Trophoblast cell (in vitro differentiated cells and primary cell): ENCODE data around the gene CEP131.

ENCODE experiments used
- DNase-seq, 2 donors: peaks; one replicate each; pipeline ENCODE4 v3.0.0-alpha.2; 2016
- H2AFZ ChIP-seq: 2 replicates; pipeline ENCODE4 v1.6.1; 2013; ENCODE audit warnings: low read length, moderate library complexity, mild to moderate bottlenecking; ENCODE audit not compliant: insufficient read depth, poor library complexity
- H2AK5ac ChIP-seq: 2 replicates; pipeline ENCODE4 v1.6.1; 2013; ENCODE audit warnings: mild to moderate bottlenecking, low read length
- H2BK120ac ChIP-seq: 2 replicates; pipeline ENCODE4 v1.6.1; 2013; ENCODE audit warnings: low read length, mild to moderate bottlenecking, moderate library complexity; ENCODE audit not compliant: insufficient read depth, poor library complexity
- H2BK12ac ChIP-seq: 2 replicates; pipeline ENCODE4 v1.6.1; 2013; ENCODE audit warnings: mild to moderate bottlenecking, low read length, moderate library complexity
- H2BK5ac ChIP-seq: 2 replicates; pipeline ENCODE4 v1.6.1; 2013; ENCODE audit warnings: low read length, low read depth, moderate library complexity, mild to moderate bottlenecking; ENCODE audit not compliant: poor library complexity
- H3K14ac ChIP-seq: 2 replicates; pipeline ENCODE4 v1.6.1; 2013; ENCODE audit warnings: mild to moderate bottlenecking, low read length
- H3K18ac ChIP-seq: 2 replicates; pipeline ENCODE4 v1.6.1; 2013; ENCODE audit warnings: mild to moderate bottlenecking, low read length
- H3K23ac ChIP-seq: 2 replicates; pipeline ENCODE4 v1.6.1; 2013; ENCODE audit warnings: low read length
- H3K27ac ChIP-seq: 2 replicates; pipeline ENCODE4 v1.5.1; 2013; ENCODE audit warnings: low read depth, mild to moderate bottlenecking, inconsistent platforms, low read length, moderate library complexity
- H3K27me3 ChIP-seq: 2 replicates; pipeline ENCODE4 v1.6.1; 2013; ENCODE audit warnings: inconsistent platforms, mild to moderate bottlenecking, low read length, moderate library complexity; ENCODE audit not compliant: insufficient read depth
- H3K36me3 ChIP-seq, 2 experiments: 1 replicate in 1 of 2; 2 replicates in 1 of 2; pipeline ENCODE4 v1.6.1; 2013; ENCODE audit warnings: low read length in 2 of 2, mild to moderate bottlenecking in 2 of 2, moderate library complexity in 1 of 2; ENCODE audit not compliant: insufficient read depth in 2 of 2, control insufficient read depth in 1 of 2
- H3K4ac ChIP-seq: 2 replicates; pipeline ENCODE4 v1.6.1; 2013; ENCODE audit warnings: low read depth, mild to moderate bottlenecking, low read length, moderate library complexity
- H3K4me1 ChIP-seq, 2 experiments: 1 replicate in 1 of 2; 2 replicates in 1 of 2; pipeline ENCODE4 v1.6.1; 2013; ENCODE audit warnings: low read length in 2 of 2, mild to moderate bottlenecking in 2 of 2, moderate library complexity in 1 of 2; ENCODE audit not compliant: insufficient read depth in 2 of 2, control insufficient read depth in 1 of 2
- H3K4me2 ChIP-seq: 2 replicates; pipeline ENCODE4 v1.6.1; 2013; ENCODE audit warnings: inconsistent platforms, mild to moderate bottlenecking, low read length, moderate library complexity
- H3K4me3 ChIP-seq: 2 replicates; pipeline ENCODE4 v1.5.1; 2013; ENCODE audit warnings: mild to moderate bottlenecking, low read depth, low read length, inconsistent platforms
- H3K79me1 ChIP-seq: one replicate; pipeline ENCODE4 v1.6.1; 2013; ENCODE audit warnings: low read length
- H3K79me2 ChIP-seq: 2 replicates; pipeline ENCODE4 v1.6.1; 2013; ENCODE audit warnings: low read length, mild to moderate bottlenecking; ENCODE audit not compliant: control insufficient read depth, insufficient read depth, poor library complexity
- H3K9ac ChIP-seq: 2 replicates; pipeline ENCODE4 v1.6.1; 2013; ENCODE audit warnings: mild to moderate bottlenecking, low read length
- H3K9me3 ChIP-seq: 2 replicates; pipeline ENCODE4 v1.6.1; 2013; ENCODE audit warnings: low read depth, mild to moderate bottlenecking, control low read depth, inconsistent platforms, low read length; ENCODE audit not compliant: insufficient read depth
- H4K12ac ChIP-seq: 2 replicates; pipeline ENCODE4 v1.6.1; 2013; ENCODE audit warnings: low read depth, mild to moderate bottlenecking, low read length, moderate library complexity
- H4K8ac ChIP-seq: 2 replicates; pipeline ENCODE4 v1.6.1; 2013; ENCODE audit warnings: low read depth, mild to moderate bottlenecking, low read length, moderate library complexity
- H4K91ac ChIP-seq: one replicate; pipeline ENCODE4 v1.6.1; 2013; ENCODE audit warnings: low read depth, mild to moderate bottlenecking, low read length, moderate library complexity
- WGBS: extraction: QIAGEN DNeasy Blood & Tissue Kit; methylation state at CpG from one replicate; pipeline ENCODE4 v1.1.7; 2013; ENCODE audit warnings: missing lambda C conversion rate; ENCODE audit not compliant: insufficient read length, insufficient coverage; ENCODE audit errors: extremely low coverage; 5-methylcytosine and 5-hydroxymethylcytosine counted together

CEP131 gene

DNA sequence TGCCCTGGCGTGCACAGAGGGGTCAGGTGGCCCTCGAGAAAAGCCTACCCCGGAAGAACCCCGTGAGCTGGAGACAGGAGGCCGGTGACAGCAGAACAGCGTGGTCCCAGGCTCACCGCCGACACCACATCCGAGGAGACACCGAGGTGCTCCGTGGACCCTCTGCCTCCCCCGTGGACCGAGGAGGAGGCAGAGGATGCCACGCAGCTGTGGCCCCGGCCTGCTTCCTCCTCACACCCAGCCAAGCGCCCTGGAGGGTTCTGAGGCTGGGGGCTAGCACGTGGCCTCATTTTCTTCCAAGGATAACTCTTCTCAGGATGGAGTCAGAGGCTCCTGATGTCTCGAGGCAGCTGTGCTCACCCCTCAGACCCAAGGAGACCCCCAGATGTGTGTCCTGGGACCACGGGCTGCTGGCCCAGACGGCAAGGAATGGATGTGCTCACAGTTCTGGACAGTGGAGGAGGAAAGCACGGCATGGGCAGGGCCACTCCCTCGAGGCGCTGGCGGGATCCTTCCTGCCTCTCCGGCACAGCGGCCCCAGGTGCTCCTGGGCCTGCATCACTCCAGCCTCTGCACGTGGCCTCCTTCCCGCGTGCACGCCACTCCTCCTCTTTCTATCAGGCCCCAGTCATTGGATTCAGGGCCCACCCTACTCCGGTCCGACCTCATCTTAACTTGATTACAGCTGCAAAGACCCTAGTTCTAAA, 61.9 kb downstream of the CEP131 start:
- Histone ChIP-seq H3K9ac (no peak overlapping the region), H3K4me1 (no peaks in the 10 kb centered on the region), H3K27ac (no peak overlapping the region), H2AK5ac (no peak overlapping the region), H4K91ac (no peak overlapping the region), H3K4ac (no peak overlapping the region), H3K79me1 (no peaks in the 10 kb centered on the region), H3K79me2 (no peaks in the 10 kb centered on the region), H3K4me2 (no peak overlapping the region), H3K23ac (no peak overlapping the region), H2BK120ac (no peak overlapping the region), H3K9me3 (no peaks in the 10 kb centered on the region), H4K8ac (no peak overlapping the region), H3K36me3 (no peaks in the 10 kb centered on the region), H2AFZ (no peak overlapping the region), H2BK12ac (no peak overlapping the region), H2BK5ac (no peak overlapping the region), H4K12ac (no peak overlapping the region), H3K4me3 (no peak overlapping the region), H3K18ac (no peak overlapping the region), H3K27me3 (peaks cover 13% of the 10 kb centered on the region), H3K14ac (no peak overlapping the region)
- no CpG with 5 or more reads among the region's 32 CpGs for WGBS
- no peak for DNase-seq

DNA sequence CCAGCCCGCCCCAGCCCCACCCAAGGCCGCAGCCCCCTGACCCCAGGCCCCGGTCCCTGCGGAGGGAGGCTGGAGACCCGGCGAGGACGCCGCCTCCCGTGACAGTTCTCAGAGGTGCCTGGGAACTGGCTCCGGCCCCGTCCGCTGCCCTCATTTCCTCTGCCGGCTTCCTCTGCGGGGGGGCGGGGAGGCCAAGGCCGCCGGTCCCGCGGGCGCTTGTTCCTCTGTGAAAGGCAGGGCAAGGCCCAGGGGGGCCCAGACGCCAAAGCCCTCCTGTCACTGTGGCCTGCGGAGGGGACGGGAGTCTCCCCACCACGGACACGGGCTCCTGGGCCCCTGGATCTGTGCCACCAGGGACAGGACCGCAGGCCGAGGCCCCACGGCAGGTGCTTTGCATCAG, 62.5 kb downstream of the CEP131 start:
- Histone ChIP-seq H2BK120ac (no peak overlapping the region), H3K27me3 (peaks cover 8% of the 10 kb centered on the region), H3K9ac (no peak overlapping the region), H3K4me2 (no peak overlapping the region), H3K18ac (no peak overlapping the region), H2BK12ac (no peak overlapping the region), H3K27ac (no peak overlapping the region), H4K12ac (no peak overlapping the region), H3K79me2 (no peaks in the 10 kb centered on the region), H3K4ac (no peak overlapping the region), H3K4me3 (no peak overlapping the region), H3K14ac (no peak overlapping the region), H3K4me1 (no peaks in the 10 kb centered on the region), H4K8ac (no peak overlapping the region), H2BK5ac (no peak overlapping the region), H3K9me3 (no peaks in the 10 kb centered on the region), H2AFZ (no peak overlapping the region), H3K23ac (no peak overlapping the region), H4K91ac (no peak overlapping the region), H3K79me1 (no peaks in the 10 kb centered on the region), H2AK5ac (no peak overlapping the region), H3K36me3 (no peaks in the 10 kb centered on the region)
- no peak for DNase-seq
- WGBS: no CpG with 5 or more reads among the region's 28 CpGs

DNA sequence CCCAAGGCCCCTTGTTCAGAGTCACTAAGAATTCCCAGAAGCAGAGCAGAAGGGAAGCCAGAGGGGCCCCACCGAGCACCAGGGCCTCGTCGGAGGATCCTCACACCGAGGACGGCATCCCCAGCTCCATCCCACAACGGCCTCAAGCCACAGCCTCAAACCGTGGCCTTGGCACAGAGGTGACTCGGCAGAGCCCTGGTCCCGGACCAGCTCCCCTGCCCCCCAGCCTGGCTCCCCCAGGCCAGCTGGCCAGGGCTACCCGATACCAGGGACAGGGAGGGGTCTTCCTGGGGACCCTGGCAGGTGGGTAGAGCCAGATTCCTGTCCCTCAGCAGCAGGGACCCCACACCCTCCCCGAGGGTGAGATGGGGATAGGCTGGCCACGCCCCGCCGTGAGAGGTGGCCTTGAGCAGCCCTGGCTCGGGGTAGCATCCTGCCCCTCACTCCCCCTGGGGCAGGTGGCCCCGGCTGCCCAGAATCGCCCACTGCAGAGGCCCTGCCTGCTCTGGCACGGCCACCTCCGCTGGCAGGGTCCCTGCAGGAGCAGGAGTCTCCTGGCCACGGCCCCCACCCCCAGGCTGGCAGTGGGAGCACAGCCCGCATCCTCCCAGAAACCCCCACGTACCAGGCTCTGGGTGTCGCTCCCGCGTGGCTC, 63.0 kb downstream of the CEP131 start:
- H3K27me3 ChIP-seq: peaks cover 4% of the 10 kb centered on the region
- no peak overlapping the region for H3K18ac ChIP-seq
- H4K8ac ChIP-seq: no peak overlapping the region
- no peak overlapping the region for H2AK5ac ChIP-seq
- no peak overlapping the region for H4K12ac ChIP-seq
- H3K4me1 ChIP-seq: no peaks in the 10 kb centered on the region
- H3K9ac ChIP-seq: no peak overlapping the region
- H3K27ac ChIP-seq: no peak overlapping the region
- no peak overlapping the region for H3K23ac ChIP-seq
- DNase-seq: no peak
- no peak overlapping the region for H2BK120ac ChIP-seq
- H2BK5ac ChIP-seq: no peak overlapping the region
- H4K91ac ChIP-seq: no peak overlapping the region
- H3K36me3 ChIP-seq: no peaks in the 10 kb centered on the region
- WGBS: no CpG with 5 or more reads among the region's 25 CpGs
- H3K4me2 ChIP-seq: no peak overlapping the region
- no peak overlapping the region for H3K14ac ChIP-seq
- no peaks in the 10 kb centered on the region for H3K79me2 ChIP-seq
- no peak overlapping the region for H3K4me3 ChIP-seq
- no peaks in the 10 kb centered on the region for H3K9me3 ChIP-seq
- H2BK12ac ChIP-seq: no peak overlapping the region
- no peaks in the 10 kb centered on the region for H3K79me1 ChIP-seq
- no peak overlapping the region for H3K4ac ChIP-seq
- no peak overlapping the region for H2AFZ ChIP-seq

DNA sequence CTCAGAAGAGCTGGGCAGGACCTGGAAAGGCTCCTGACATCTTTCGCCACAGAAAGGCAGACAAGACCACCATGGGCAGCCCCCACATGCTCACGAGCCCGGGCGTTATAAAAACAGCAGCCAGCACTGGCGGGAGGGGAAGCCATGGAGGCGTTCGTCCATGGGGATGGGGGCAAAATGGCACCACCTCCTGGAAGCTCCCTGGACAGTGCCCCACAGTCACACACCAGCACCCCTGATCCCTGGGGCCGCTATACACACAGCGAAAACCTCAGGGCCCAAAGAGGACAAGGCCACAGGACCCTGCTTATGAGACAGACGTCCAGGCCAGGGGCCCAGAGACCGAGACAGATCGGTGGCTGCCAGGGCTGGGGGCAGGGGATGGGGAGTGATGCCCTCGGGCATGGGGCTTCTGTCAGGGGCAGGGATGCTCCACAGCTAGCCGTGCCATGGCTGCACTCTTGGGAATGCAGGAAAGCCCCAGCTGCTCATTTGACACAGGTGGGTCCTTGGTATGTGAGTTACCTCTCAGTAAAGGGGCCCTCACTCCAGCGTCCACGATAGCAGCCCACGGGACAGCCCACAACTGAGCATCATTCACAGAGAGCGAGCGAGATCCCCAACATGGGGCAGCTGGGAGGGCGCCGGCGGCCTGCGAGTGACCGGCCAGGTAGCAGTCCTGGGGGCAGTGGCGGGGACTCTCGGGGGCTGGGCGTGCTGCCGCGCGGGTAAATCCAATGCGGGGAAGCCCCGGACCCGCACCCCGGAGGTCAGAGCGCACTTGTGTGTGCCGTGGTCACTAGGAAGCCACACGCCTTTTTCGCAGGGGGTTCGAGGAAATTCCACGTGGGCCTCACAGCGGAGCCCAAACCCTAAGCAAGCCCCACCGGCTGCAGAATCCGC, 63.8 kb downstream of the CEP131 start:
- no peak for DNase-seq
- no peak overlapping the region for H3K4me3 ChIP-seq
- H2BK5ac ChIP-seq: no peak overlapping the region
- no peaks in the 10 kb centered on the region for H3K79me1 ChIP-seq
- no peaks in the 10 kb centered on the region for H3K36me3 ChIP-seq
- no peak overlapping the region for H4K91ac ChIP-seq
- no peak overlapping the region for H4K8ac ChIP-seq
- H3K9me3 ChIP-seq: no peaks in the 10 kb centered on the region
- H3K23ac ChIP-seq: no peak overlapping the region
- H3K4me2 ChIP-seq: no peak overlapping the region
- WGBS: no CpG with 5 or more reads among the region's 43 CpGs
- H3K79me2 ChIP-seq: no peaks in the 10 kb centered on the region
- no peak overlapping the region for H2BK120ac ChIP-seq
- no peak overlapping the region for H3K4ac ChIP-seq
- H3K18ac ChIP-seq: no peak overlapping the region
- H3K27me3 ChIP-seq: no peaks in the 10 kb centered on the region
- H4K12ac ChIP-seq: no peak overlapping the region
- no peak overlapping the region for H2BK12ac ChIP-seq
- no peak overlapping the region for H3K9ac ChIP-seq
- H3K27ac ChIP-seq: no peak overlapping the region
- H2AFZ ChIP-seq: no peak overlapping the region
- no peaks in the 10 kb centered on the region for H3K4me1 ChIP-seq
- no peak overlapping the region for H3K14ac ChIP-seq
- no peak overlapping the region for H2AK5ac ChIP-seq
